GM19397 (cell line): Measurements from ENCODE around the gene C5orf34.
"Not testable (repeated sequence)": the region's sequence is repeated elsewhere in the genome, so short reads cannot be mapped to it uniquely, and the experiment has no call there.

ENCODE experiments used
- ATAC-seq: cut with Tn5 transposase; IDR thresholded peaks from one replicate; pipeline ENCODE4 v1.9.1; 2021; ENCODE audit warnings: mild to moderate bottlenecking, moderate library complexity; ENCODE audit not compliant: unreplicated experiment

Gene C5orf34

DNA sequence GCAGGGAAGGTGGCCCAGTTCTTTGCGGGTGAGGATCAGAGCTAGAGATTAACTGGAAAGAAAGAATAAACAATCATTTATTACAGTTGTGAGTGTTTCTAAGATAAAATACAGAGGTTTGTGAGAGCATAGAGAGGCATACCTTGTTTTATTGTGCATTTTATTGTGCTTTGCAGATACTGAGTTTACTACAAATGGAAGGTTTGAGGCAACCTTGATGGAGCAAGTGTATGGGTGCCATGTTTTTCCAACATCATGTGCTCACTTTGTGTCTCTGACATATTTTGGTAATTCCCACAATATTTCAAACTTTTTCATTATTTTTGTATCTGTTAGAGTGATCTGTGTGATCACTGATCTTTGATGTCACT, 715 bp upstream of the C5orf34 start:
- no peak for ATAC-seq

DNA sequence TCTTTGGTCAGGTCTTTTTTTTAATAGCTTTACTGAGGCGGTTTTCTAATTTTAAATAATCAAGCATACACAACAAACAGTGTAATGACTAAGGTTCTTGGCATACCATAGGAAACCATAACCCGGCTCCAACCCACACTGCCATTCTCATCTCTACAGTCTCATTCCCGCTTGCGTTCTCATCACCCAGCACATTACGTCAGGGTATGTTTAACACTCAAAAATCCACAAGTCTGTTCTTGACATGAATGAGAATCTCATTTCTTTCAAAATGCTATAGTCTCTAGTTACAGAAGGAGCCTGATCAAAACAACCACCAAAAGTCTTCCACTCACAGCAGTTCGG, 505 bp downstream of the C5orf34 start:
- peak; percentile 15 for ATAC-seq

DNA sequence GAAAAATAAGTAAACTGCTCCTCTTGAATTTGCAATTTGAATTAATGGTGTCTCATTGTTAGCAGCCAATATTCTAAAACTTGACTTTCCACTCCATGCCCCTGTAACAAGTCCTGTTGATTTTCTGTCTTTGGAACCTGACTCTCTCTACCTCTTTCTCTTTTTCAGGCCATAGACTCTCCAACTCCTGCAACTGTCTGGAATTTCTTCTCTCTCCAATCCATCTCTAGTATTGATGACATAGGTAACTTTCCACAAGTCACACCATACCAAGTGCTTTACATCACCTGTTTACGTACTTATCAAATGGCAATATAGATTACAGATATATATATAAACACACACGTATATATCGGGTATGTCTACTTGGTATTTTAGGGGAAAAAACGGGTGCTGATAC, 923 bp downstream of the C5orf34 start:
- no peak for ATAC-seq

DNA sequence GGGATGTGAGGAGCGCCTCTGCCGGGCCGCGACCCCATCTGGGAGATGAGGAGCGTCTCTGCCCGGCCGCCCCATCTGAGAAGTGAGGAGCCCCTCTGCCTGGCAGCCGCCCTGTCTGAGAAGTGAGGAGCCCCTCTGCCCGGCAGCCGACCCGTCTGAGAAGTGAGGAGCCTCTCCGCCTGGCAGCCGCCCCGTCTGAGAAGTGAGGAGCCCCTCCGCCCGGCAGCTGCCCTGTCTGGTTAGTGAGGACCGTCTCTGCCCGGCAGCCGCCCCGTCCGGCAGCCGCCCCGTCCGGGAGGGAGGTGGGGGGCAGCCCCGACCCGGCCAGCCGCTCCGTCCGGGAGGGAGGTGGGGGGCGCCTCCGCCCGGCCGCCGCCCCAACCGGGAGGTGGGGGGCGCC, 3.9 kb downstream of the C5orf34 start:
- ATAC-seq: not testable (repeated sequence)

DNA sequence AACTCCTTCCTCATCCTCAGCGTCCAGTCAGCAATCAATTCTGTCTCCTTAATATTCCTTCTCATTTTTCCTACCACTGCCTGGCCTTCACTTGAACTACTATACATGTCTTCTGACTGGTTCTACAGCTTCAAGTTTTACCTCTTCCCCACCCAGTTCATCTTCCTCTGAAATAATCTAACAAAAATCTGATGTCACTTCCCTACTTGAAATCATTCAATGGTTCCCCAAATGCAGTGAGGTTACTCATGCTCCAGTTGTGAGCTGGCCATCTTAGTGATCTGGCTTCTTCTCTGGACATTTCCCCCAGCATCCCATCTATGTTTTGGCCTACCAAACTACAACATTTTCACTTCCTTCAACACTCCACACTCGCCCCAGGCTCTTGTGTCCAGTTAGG, 16.4 kb downstream of the C5orf34 start:
- no peak for ATAC-seq

DNA sequence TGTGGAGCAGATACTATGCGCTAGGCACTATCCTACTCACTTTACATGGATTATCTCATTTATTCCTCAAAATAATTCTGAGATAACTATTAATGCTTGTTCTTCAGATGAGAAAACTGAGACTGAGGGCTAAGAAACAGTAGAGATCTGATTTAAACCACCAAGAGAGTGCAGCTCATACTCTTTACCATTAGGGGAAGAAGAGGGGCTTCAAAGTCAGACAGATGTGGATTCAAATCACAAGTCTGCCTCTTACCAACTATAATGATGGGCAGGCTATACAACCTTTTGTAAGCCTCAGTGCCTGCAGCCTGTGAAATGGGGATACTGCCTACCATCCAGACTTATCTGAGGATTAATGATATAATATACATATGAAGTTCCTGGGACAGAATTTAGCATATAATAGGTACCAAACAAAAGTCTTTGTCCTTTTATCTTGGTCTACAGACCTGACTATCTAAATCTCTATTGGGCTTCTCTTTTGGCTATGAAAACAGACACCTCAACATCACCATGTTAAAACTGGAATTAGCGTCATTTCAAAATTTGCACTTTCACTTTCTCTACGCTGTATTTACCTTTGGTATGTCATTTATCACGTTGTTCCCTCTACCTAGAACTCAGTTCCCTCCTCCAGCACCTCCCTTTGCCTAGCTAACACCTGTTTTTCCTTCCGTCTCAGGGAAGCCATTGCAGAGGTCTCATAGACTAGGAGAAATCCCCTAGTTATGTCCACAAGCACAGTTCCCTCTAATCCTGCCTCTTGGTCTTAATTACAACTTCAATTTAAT, 17.4 kb downstream of the C5orf34 start:
- ATAC-seq: no peak

DNA sequence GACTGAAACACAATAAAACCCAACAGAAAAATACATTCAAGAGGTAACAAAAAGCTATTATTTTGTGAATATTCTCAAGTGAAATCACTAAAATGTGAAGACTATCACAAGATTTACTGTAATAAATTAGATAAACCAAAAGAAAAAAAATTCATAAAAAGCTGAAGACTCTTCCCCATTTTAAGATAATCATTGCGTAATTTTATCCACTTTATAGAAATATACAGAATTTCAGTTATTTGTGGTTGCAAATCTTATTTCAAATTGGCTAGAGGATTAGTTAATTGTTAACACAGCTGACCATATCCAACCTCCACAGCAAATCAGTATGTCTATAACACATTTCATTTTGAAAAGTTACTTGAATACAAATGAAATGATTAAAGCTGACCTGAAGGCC, 23.6 kb downstream of the C5orf34 start:
- no peak for ATAC-seq

DNA sequence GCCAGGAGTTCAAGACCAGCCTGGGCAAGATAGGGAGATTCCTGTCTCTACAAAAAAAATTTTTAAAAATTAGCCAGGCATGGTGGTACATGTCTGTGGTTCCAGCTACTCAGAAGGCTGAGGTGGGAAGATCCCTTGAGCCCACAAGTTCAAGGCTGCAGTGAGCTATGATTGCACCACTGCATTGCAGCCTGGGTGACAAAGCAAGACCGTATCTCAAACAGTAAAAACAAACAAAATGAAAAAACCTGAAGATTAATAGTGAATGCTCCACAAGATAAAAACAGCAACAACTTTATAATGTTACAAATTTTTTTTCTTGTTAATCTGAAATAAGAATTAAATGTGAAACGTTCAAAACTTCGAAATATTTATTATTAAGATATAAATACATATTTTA, 28.6 kb downstream of the C5orf34 start:
- no peak for ATAC-seq

DNA sequence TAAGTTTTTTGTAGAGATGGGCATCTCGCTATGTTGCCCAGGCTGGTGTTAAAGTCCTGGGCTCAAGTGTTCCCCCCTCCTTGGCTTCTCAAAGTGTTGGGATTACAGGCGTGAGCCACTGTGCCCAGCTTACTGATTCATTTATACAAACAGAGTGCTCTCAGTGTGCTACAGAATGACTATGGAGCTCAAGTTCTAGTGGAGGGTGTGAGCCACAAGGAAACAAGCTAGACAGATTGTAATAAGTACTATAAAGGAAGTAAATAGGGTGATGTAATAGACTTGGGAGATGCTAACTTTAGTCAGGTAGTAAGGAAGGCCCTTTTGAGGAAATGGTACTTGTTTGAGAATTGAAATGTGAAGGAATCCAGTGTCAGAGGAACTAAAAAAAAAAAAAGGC, 29.5 kb downstream of the C5orf34 start:
- no peak for ATAC-seq

DNA sequence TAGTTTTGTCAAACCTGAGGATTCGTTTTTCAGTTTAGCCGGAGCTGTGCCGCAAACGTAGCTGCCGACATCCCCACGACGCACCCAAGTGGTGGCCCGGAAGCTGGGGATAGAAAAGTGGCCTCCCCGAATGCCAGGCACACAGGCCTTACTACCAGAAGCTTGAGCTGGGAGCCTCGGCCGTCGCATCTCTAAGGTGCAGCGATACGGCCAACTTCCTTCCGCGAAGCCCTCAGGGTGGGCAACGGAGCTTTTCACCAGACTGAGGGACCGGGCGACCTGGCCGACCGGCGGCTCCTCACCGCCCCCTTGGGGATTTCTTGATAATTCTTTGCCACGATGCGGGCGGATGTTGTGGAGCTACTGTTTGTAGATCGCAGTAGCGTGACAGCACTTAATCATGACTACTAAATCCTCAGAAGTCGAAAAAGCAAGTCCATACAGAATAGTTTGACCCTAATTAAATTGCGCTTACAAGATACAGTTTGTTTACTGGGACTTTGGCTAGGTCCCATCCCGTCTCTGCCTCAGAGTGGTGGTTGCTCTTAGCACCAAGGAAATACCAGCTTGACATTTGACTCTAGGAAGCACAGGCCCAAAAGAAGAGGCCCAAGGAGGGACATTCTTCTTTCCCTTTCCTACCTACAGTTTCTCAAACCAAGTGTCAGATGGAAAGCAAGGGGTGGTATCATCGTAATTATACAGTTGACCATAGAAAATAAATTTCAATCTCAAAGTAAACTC, 30.7 kb downstream of the C5orf34 start:
- peak; percentile 63 for ATAC-seq

DNA sequence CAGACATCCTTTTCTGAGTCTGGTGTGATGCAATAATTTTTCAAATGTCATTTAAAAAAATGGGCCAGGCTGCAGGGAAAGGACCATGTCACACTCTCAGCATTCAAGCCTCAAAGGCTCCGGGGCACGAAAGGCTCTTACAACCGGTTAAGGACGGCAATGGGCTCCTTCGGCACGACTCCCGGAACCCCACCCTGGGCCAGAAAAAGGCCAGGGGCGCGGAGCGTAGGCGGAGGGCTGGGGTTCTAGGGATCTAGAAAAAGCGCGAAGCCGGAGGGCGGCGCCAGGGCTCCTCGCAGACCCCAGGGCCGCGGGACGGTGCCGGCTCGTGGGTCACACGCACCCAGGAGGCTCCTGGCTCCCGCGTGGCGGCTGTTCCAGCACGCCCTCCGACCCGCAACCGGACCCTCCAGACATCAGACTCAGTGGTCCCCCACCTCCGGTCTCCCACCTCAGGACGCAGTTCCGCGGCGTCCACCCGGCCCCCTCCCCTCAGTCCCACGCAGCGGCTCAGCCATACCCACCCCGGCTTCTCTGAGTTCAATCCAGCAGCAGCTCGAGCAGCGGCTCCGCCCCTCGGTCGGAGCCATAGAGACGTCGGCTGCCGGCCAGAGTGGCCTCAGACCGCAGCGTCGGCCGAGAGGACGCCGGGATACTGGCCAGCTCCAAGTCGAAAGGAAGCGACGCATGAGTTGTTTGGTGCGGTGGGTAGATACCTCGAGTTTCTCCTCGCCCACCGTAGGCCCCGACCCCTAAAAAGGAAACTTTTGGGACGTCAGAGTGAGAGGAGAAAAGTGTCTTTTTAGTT, 31.4 kb downstream of the C5orf34 start, which contains the start of gene TMEM267:
TSS of gene TMEM267 (minus strand) at position 568 of the 808 bp plus-strand sequence. CDS start 29,896 bp downstream, outside the sequence.
- peak; percentile 94 for ATAC-seq

DNA sequence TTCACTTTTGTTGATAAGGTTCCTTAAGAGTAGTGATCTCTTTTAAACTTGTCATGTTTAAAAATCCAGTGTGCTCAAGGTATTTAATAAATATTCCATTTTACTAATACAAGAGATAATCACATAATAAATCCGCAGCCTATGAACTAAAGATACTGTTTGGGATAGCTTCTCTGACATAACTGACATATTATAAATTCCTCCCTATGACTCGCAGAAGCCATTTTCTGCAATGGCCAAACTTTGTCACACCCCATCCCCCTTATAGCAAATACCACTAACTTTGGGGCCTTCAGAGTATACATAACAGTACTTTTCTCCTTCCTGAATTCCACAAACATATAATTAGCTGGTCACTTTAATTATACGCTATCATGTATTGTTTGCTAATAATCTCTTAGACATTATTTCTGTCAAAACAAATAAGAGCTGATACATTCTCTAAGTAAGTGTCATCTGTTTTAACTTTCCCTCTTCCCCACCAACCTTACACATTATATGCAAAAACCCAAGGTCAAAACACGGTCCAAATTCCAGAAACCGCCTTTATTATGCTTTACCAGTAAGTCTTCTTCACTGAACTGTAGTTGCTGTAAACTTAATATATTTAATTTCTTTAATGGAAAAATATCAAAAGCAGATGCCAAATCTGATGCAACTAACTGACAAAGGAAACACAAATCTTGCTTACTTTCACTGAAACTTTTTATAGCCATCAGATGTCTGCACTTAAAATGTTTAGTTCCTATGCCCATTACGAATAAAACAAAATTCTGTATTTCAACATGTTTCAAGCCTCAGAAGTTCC, 32.3 kb downstream of the C5orf34 start:
- ATAC-seq: no peak

DNA sequence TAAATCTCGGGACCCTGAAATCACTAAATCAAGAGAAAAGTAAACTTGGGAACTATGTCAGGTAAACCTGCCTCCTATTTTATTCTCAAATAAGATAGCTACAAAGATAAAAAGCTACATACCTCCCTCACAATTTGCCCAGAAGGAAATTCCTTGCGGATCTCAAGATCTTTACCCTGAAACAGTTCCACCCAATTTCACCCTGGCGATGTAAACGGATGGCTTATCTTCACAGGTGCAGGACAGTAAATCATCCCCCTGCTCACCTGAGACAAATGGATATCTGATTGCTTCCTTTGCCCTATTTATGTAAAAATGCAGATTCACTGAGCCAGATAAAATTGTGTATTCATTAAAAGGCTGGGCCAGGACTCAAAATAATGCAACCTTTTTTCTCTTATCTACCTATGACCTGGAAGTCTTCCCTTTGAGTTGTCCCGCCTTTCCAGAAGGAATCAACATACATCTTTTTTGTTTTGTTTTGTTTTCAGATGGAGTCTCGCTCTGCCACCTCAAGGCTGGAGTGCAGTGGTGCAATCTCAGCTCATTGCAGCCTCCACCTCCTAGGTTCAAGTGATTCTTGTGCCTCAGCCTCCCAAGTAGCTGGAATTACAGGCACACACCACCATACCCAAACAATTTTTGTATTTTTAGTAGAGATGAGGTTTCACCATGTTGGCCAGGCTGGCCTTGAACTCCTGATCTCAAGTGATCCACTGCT, 45.1 kb downstream of the C5orf34 start:
- ATAC-seq: no peak

DNA sequence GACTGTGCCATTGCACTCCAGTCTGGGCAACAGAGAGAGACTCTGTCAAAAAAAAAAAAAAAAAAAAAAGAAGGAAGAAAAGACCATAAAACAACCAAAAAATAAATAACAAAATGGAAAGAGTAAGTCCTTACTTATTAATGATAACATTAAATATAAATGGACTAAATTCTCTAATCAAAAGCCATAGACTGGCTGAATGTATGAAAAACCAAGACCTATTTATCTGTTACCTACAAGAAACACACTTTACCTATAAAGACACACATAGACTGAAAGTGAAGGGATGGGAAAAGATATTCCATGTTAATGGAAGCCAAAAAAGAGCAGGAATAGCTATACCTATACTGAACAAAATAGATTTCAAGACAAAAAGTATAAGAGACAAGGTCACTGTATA, 47.8 kb downstream of the C5orf34 start:
- ATAC-seq: no peak

DNA sequence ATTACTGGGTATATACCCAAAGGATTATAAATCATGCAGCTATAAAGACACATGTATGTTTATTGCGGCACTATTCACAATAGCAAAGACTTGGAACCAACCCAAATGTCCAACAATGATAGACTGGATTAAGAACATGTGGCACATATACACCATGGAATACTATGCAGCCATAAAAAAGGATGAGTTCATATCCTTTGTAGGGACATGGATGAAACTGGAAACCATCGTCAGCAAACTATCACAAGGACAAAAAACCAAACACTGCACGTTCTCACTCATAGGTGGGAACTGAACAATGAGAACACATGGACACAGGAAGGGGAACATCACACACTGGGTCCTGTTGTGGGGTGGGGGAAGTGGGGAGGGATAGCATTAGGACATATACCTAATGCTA, 49.5 kb downstream of the C5orf34 start:
- ATAC-seq: not testable (repeated sequence)

DNA sequence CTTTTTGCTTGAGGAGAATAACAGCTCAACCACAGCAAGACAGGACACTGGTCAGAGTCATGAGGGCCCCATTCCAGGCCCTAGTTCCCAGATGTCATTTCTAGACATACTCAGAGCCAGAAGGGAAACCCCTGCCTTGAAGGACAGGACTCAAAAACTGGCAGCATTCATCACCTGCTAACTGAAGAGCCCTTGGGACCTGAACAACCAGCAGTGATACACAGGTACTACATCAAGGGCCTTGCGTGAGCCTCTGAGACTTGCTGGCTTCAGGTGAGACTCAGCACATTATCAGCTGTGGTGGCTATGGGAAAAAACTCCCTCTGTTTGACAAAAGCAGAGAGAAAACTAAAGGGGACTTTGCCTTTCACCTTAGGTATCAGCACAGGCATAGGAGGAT, 53.9 kb downstream of the C5orf34 start:
- ATAC-seq: no peak

DNA sequence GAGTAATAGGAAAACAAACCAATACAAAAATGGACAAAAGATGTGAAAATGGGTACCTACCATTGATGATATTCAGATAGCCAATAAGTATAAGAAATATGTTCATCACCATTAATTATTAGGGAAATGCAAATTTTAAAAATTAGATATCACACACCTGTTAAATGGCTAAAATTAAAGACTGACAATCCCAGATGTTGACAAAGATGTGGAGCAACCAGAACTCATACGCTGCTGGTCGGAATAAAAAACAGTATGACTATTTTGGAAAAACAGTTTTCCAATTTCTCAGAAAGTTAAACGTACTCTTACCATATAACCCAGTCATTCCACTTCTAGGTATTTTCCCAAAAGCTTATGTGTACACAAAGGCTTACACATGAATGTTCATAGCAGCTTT, 58.4 kb downstream of the C5orf34 start:
- no peak for ATAC-seq

DNA sequence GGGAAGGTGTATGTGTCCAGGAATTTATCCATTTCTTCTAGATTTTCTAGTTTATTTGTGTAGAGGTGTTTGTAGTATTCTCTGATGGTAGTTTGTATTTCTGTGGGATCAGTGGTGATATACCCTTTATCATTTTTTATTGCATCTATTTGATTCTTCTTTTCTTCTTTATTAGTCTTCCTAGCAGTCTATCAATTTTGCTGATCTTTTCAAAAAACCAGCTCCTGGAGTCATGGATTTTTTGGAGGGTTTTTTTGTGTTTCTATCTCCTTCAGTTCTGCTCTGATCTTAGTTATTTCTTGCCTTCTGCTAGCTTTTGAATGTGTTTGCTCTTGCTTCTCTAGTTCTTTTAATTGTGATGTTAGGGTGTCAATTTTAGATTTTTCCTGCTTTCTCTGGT, 73.4 kb downstream of the C5orf34 start:
- not testable (repeated sequence) for ATAC-seq

DNA sequence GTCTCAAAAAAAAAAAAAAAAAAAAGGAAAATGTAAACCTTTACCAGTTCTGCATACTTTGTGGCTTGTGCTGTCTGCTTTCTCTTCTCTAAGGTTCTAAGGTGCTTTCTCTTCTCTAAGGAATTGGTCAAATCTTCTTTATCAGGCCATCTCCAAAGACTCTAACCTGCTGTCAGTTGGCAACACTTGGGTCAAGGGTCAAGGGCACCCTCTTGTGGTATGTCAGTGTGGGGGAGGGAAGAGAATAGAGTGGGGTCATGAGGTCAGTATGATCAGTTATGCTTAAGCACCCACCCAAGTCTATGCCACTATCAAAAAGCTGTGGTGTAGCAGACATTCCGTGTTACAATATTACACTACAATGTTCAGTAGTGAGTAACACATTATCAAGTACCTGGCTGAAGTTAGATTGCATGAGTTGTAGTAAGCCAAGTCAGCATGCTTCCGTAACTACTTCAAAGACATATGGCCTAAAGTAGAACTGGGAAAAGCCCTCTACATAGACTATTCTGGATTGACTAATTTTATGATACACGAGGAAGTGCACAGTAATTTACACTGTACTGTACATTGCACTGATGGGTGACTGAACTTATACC, 77.8 kb downstream of the C5orf34 start:
- ATAC-seq: no peak
